GM19467 (cell line): ENCODE data around the gene LIN37.
A peak's percentile ranks its signal among the peaks of the same experiment; 100 is the strongest.

Experiments
- ATAC-seq: cut with Tn5 transposase; IDR thresholded peaks from one replicate; pipeline ENCODE4 v1.9.1; 2021; ENCODE audit warnings: mild to moderate bottlenecking, moderate library complexity; ENCODE audit not compliant: unreplicated experiment

Gene LIN37

DNA sequence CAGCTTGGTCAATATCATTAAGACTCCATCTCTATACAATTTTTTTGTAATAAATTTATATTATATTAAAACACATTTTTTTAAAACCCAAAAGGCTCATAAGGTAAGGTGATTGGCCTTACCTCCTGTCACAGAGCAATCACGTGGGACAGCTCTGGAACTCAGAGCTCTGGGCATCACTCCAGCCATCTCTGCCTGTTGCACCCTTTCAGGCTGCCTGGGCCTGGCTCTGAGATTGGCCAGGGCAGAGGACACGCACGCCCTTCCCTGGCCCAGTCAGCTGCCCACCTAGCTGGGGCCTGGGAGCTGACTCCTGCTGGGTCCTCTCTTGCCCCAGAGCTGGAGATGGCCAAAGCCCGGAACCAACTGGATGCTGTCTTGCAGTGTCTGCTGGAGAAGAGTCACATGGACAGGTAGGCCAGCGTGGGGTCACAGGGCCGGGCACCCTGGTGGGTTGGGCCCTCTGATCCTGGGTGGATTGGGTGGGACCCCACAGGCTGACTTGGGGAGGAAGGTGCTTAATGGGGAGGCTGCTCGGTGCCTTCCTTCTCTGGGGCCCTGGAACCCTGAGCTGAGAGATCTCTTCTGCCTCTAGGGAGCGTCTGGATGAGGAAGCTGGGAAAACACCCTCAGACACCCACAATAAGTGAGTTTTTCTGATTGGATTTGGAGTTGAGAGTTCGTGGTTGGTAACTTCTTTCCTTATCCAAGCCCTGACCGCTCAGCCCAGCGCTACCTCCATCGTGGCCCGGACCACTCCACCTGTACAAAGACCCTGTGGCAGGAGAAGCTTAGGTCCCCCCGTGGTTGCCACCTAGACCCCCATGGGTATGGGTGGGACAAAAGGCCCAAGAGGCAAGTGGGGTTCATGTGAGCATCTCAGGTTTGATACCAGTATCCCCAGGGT, 3.7 kb downstream of the LIN37 start:
- ATAC-seq, result no peak

DNA sequence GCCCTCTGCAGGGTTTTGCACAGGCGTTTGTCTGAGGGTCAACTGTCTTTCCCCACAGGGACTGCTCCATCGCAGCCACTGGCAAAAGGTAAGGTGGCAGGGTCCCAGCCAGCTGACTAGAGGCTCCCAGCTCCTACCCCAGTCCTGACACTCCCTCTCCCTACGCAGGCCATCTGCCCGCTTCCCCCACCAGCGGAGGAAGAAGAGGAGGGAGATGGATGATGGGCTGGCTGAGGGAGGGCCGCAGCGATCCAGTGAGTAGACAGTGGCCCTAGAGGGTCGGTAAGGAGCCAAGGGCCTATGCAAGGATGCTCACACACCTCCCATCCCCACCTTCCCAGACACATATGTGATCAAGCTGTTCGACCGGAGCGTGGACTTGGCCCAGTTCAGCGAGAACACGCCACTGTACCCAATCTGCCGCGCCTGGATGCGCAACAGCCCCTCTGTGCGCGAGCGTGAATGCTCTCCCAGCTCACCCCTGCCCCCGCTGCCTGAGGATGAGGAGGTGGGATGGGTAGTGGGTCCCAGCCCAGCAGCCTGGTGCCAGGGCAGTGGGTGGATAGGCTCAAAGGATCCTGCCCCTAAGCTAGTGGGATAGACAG, 4.5 kb downstream of the LIN37 start:
- no peak for ATAC-seq

DNA sequence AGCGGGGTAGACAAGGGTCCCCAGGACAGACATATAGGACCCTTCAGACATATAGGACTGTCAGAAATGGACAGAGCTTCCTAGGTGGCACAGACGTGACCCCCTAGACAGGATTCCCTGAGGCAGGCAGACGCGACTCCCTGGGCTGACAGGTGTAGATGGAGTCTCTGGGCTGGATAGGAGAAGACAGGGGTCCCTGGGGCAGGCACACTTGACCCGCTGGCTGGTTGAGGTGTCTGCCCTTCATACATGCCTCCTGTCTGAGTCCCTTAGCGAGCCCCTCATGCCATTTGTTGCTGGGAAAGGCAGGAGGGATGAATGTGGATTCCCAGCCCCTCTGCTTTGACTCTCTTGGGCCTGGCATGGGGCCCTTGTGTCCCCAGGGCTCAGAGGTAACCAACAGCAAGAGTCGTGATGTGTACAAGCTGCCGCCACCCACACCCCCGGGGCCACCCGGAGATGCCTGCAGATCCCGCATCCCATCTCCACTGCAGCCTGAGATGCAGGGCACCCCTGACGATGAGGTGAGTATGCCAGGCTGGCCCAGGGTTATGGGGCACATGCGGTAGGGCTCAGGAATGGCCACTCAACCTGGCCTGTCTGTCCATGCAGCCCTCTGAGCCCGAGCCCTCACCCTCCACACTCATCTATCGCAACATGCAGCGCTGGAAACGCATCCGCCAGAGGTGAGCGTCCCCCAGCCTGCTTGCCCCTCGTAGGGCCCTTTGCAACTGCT, 5.4 kb downstream of the LIN37 start:
- ATAC-seq, result no peak

DNA sequence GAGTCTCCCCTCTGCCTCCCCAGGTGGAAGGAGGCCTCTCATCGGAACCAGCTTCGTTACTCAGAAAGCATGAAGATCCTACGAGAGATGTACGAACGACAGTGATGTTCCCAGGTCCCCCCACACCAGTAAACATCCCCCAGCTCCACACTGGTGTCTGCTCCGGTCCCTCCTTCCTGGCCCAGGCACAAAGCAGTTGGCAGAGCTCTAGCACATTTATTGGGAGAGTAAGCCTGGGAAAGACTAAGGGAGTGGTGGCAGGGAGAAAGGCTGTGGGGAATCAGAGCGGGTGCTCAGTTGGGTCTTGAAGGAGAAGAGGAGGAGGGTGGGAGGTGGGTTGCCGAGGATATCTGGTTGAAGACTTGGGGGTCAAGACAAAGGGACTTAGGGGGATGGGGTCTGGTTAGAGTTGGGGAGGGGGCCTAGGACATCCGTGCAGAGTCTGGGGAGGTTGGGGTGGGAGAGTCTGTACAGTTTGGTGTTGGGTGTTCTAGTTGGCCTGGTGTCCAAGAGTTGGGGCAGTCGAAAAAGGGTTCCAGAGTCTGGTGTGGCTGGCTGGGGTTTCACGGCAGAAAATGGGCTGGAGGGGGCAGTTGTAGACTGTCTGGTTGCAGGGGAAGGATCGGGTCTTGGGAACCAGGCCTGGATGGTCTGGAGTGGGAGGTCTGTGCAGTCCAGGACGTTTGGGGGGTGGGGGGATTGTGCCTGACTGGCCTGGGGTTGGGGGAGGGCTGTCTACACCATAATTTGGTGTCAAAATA, 6.2 kb downstream of the LIN37 start:
- ATAC-seq, result no peak

DNA sequence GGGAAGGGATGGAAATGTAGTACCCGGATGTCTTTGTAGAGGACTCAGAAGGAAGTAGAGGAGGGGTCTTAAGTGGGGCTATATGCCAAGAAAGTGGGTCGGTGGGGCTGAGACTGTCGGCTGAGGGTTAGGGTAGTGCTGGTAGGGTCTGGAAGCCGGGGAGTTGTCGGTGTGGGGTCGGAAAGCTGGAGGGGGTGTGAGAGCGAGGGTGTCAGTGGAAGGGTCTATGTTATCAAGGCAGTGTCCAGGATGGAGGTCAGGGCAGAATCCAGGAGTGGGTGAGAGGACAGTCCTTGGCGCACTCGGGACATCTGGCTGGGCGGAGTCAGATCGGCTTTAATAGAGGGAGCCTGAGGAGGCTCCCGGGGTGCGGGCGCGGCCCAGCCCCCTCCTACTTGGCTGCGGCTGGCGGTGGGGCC, 6.8 kb downstream of the LIN37 start:
- ATAC-seq, result no peak

DNA sequence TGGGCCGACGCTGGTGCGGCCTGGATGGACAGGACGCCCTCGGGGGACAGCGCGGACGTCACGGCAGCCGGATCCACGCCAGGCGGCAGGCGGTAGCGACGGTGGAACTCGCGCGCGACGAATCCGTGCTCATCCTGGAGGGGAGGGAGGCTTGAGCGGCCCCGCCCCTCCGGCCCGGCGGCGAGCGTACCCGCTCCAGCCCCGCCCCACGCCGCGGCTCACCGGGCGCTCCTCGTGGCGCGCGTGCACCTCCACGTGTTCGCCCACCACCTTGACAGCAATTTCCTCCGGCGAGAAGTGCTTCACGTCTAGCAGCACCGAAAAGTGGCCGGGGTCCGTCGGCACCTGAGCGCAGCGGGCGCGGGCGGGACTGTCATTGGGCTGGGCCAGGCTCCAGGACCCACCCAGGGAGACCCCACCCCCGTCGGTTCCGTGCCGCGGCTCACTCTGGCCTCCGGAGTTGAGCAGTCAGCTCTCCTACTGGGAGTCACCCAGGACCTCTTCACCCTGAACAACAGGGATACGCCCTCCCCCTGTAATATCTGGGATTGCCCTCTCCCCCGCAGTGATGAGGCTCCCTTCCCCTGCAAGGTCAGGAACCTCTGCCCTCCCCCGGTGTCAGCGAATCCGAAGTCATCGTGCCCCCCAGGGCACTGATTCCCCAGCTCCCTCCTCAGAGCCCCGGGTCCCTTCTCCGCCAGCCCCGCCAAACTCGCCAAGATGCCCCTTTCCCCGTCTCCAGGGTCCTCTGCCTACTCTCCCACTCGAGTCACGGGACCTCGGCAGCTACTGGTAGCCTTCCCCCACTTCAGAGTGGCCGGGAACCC, 7.4 kb downstream of the LIN37 start:
- ATAC-seq, result no peak

DNA sequence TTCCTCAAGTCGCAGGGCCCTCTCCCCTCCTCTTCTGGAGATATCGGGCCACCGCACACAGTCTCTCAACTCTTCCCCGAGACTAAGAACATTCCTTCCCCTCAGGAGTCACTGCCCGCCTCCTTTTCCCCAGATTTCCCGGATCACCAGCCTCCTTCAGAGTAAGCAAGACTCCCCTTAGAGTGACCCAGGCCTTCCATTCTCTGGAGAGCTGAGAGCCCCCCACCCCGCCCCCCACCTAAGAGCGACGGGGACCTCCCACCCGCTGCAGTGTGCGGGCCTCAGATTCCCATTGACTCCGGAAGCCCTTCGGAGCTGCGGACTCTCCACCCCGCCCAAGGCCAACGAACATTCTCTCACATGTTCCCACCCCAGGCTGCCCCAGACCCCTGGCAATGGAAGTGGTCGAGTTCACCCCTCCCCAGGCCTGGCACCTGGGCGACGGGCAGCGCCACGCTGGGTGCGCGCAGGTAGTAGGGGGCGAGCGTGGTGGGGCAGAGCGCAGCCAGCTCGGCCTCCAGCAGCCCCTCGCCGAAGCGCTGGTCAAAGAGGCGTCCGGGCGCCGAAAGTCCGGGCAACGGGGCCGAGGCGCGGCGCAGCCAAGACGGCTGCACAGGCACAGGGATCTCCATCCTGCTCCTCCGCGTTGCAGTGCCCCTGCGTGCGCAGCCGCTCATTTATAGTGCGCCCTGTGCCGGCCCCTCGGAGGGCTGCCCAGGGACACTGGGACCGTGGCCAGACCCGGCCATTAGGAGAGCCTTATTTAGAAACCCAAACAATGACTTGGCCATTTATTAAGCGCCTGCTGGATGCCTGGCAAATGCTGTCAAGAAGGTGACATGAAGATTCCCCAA, 8.2 kb downstream of the LIN37 start, which contains the start of gene HSPB6:
Gene HSPB6, minus strand, starts transcription at position 653 of the 854 bp plus-strand sequence. Its CDS starts 21 bp downstream, at position 632.
- no peak for ATAC-seq

DNA sequence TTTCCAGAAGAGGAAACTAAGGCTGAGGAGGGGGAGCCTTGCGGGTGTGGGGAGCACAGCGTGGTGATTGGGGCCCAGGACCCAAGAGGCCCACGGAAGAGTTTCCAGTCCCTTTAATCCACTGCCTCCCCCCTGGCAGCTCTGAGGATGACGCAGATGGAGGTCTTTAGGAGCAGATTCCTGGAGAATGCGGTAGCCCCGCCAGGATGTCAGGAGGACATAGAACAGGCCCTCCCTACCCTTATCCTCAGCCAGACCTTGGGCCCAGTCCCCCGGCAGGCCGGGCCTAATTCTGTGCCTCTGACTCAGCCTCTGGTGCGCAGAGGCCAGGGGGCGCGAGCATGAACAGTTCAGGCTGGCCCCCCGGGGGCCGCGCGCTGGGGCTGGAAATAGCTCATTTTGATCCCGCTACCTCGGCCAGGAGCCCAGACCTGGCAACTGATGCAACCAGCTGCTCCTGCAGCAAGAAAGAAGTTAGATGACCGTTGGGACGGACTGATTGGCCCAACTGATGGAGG, 8.9 kb downstream of the LIN37 start:
- no peak for ATAC-seq

DNA sequence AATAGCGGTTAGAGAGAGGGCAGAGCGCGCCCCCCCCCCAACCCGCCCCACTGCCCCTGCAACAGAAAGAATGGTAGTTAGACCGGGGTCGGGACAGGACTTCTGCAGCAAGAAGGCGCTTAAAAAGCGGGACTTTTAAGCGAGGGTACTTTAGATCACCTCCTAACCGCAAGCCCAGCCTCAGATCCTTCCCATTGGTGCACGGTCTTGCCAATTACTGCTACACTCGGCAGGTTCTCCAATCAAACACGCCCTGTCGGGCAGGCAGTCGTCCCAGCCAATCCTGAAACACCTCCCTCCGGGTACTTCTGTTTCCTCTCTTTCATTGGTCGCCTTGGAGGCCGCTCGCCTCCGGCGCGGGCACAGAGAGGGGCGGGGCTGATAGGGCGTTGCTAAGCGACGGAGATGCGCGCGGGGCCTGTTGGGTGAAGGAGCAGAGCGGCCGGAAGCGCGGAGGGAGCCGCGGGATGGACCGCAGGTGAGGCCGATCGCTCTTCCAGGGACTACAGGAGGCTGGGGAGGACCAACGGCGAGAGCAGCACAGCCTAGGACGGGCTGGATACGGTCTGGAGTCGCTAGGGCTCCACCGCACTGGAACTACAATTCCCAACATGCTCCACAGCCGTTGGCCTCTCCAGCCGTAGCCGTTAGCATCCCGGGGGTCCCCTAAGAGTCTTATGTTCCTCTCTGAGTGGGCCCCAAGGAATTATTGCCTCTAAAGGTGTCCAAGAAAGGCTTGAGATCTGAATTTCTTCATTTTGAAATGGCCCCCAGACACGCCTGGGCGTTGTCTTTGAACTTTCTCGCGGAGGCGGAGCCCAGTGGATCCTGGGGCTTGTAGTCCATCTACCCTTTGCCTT, 9.6 kb downstream of the LIN37 start, which contains the start of gene PROSER3:
Gene PROSER3, plus strand, starts transcription at position 428 of the 860 bp plus-strand sequence. Its CDS starts 40 bp downstream, at position 468.
- peak; percentile 89 for ATAC-seq

DNA sequence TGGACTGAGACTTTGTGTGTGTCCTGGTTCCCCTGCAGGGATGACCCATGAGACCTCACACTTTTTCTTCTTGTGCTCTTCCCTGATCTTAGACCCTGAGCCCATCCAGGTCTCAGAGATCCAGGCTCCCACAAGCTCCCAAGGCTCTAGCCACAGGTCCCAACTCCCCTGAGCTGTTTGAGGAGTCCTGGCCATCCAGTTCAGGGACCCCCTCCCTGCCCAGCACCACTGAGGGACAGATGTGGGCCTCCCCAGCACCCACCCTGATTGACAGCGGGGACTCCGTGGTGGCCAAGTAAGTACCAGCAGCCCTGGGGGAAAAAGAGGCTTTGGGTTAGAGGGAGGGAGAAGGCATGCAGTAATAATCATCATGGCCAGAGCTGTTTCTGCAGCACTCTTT, 11.3 kb downstream of the LIN37 start:
- no peak for ATAC-seq

DNA sequence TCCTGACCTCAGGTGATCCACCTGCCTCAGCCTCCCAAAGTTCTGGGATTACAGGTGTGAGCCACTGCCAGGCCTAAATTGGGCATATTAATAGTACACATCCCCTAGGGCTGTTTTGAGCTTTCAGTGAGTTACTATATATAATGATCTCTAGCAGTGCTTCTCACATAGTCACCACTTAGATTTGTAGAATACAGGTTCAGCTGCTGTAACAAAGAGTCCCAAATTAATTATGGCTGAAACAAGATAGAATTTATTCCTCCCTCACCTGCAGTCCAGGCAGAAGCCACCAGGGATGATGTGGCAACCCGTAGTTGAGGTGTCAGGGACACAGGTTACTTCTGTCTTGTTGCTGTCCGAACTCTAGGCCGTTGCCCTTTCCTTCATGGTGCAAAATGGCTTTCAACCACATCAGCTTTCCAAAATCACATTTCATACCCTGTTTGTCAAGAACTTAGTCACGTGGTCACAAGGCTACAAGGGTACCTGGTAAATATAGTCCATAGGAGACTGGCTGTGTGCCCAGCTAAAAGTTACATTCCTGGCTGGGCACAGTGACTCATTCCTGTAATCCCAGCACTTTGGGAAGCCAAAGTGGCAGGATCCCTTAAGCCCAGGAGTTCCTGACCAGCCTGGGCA, 12.5 kb downstream of the LIN37 start:
- no peak for ATAC-seq

DNA sequence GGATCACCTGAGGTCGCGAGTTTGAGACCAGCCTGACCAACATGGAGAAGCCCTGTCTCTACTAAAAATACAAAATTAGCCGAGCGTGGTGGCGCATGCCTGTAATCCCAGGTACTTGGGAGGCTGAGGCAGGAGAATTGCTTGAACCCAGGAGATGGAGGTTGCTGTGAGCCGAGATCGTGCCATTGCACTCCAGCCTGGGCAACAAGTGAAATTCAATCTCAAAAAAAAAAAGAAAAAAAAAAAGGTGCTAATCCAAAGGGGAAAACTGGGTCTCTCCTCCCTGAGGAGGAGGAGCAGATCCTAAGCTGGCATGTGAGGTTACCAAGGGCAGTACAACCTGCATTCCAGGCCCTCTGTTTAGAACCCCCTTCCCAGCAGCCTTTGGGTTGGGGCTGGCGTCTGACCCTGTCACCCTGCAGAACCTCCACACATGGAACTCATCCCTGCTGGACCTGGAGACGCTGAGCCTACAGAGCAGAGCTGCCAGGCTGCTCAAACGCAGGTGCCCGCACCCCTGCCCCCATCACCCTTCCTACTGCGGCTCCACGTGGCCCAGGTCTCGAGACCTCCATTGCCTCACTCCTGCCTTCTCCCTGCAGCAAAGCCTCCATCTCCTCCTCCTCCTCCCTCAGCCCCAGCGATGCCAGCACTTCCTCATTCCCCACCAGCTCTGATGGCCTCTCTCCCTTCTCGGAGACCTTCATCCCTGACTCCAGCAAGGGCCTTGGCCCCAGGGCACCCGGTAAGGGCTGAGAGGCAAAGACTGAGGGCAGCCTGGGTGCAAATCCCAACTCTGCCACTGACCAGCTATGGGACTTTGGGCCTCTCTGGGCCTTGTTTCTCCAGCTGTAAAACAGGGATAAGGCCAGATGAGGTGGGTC, 16.3 kb downstream of the LIN37 start:
- ATAC-seq, result no peak

DNA sequence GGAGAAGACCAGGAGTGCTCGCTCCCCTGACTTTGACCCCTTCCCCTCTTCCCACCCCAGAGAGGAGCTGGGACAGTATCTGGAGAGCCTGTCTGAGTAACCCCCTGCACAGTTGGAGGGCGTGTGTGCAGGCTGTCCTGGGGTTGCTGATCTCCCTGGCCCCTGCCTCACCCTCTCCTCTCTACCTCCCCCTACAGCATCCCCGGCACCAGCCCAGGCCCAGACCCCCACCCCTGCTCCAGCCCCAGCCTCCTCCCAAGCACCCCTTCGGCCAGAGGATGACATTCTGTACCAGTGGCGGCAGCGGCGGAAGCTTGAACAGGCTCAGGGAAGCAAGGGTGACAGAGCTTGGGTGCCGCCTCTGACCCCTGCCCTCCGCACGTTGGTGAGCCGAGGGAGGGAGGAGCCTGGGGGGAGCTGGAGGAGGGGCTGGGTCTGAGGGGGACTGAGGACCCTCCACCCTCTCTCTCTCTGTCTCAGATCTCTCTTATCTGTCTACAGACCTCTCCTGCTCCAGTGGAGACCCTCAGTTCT, 18.3 kb downstream of the LIN37 start:
- no peak for ATAC-seq

DNA sequence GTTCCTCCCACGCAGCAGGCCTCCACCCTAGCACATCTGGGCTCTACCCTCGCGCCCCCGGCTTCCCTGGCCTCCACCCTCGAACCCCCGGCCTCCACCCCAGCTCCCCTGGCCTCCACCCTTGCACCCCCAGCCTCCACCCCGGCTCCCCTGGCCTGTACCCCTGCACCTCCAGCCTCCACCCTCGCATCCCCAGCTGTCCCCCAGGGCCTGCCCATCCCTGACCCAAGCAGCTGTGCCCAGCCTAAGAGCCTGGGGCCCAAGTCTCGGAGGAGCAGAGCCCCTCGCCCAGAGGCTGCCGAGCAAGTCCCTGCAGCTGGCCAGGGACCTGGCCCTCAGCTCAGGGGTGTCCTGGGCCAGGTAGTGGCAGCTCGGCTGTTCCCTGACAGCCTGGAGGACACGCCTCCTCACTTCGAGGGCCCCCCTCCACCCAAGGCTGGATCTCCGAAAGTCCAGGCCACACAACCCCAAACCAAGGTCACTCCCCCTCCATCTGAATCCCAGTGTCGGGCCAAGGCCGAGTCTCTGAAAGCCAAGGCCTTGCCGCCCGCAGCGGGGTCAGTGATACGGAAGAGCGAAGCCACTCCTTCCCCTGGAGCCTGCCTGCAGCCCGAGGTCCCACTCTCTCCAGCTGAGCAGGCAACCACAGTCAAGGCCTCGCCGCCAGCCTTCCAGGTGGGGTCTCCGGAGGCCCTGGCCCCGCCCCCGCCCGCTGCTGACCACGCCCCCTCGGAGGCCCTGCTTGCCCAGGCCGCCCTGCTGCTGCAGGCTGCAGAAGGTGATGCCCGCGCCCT, 19.1 kb downstream of the LIN37 start:
- ATAC-seq, result no peak

DNA sequence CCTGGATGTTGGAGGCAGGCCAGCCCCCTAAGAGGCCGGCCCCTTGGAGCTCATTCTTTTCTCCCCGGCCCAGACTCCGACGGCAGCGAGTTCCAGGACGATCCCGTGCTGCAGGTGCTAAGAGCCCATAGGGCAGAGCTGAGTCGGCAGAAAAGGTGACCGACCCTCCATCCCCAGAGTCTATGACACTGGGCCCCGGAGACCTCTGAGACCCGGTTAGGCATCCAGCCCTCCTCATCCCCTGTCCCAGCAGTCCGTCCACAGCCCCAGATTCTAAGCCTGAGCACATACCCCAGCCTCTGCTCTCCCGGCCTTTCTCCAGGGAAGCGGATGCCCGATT, 19.7 kb downstream of the LIN37 start:
- no peak for ATAC-seq
